GM12878 (cell line): ENCODE data around the gene HDAC7. TPM values are rescaled to one million over a fixed set of nuclear protein-coding genes. Genes with fewer than 3 reads are reported as not detected.

Experiments
- ATAC-seq: fragments of 200-7000 bp; cut with Tn5 transposase; 3 replicates; pipeline ENCODE4 v1.9.1; 2020; ENCODE audit warnings: mild to moderate bottlenecking, moderate library complexity
- BruUV-seq: library from RNA; stranded (reverse); fragments of 400-500 nt; replicated peaks from 2 replicates; lab custom pipeline; 2021; lab: Mats Ljungman, UMichigan
- CTCF ChIA-PET: fragments of 300-600 bp; sonication (Branson Sonifier 250); formaldehyde crosslinking; extraction: SDS; loops from one replicate; lab custom pipeline; 2021; ENCODE audit warnings: inconsistent platforms; lab: Yijun Ruan, JAX
- POLR2A ChIA-PET: fragments of 350-600 bp; formaldehyde crosslinking; extraction: SDS; loops from one replicate; lab custom pipeline; 2021; ENCODE audit warnings: inconsistent platforms; lab: Charles Lee
- RAD21 ChIA-PET: fragments of 300-600 bp; sonication (Branson Sonifier 250); formaldehyde crosslinking; loops from one replicate; lab custom pipeline; 2023; ENCODE audit warnings: antibody characterized with exemption; ENCODE audit not compliant: unreplicated experiment; lab: Charles Lee
- SMC1A ChIA-PET: fragments of 300-600 bp; sonication (Branson Sonifier 250); formaldehyde crosslinking; loops from one replicate; lab custom pipeline; 2023; ENCODE audit not compliant: unreplicated experiment, uncharacterized antibody; lab: Charles Lee
- DNase-seq: peaks from one replicate; pipeline ENCODE4 v3.0.0-alpha.2; 2011; ENCODE audit warnings: low read depth, low spot score
- FAIRE-seq: peaks from 3 replicates; lab custom pipeline; 2011; peaks lifted over from hg19 to GRCh38; lab: Jason Lieb, UNC
- H2AFZ ChIP-seq: 2 replicates; pipeline ENCODE4 v1.6.0; 2011; ENCODE audit warnings: low read depth, low read length, control low read depth; ENCODE audit not compliant: control insufficient read depth
- H3K27ac ChIP-seq: 2 replicates; pipeline ENCODE4 v1.5.1; 2011; ENCODE audit warnings: control low read depth; ENCODE audit not compliant: control insufficient read depth, insufficient read depth
- H3K27me3 ChIP-seq, 2 experiments: replicated peaks in 1 of 2; 2 replicates each; pipeline versions ENCODE4 v1.6.0 to v1.6.1; 2011; ENCODE audit warnings: low read length in 1 of 2; ENCODE audit not compliant: control insufficient read depth in 2 of 2, insufficient read depth in 2 of 2
- H3K36me3 ChIP-seq, 2 experiments: 2 replicates each; pipeline ENCODE4 v1.5.1; 2011; ENCODE audit warnings: low read length in 1 of 2; ENCODE audit not compliant: control insufficient read depth in 2 of 2, insufficient read depth in 2 of 2
- H3K4me1 ChIP-seq: 2 replicates; pipeline ENCODE4 v1.6.1; 2011; ENCODE audit warnings: mild to moderate bottlenecking, low read length, moderate library complexity, mixed read lengths; ENCODE audit not compliant: control insufficient read depth, insufficient read depth
- H3K4me2 ChIP-seq: 2 replicates; pipeline ENCODE4 v1.6.0; 2011; ENCODE audit warnings: control low read depth; ENCODE audit not compliant: control insufficient read depth, insufficient read depth
- H3K4me3 ChIP-seq: fragments of 200-600 bp; sonication (generic); 2 replicates; pipeline ENCODE4 v1.5.1; 2016
- H3K79me2 ChIP-seq: 2 replicates; pipeline ENCODE4 v1.6.0; 2011; ENCODE audit warnings: low read length; ENCODE audit not compliant: control insufficient read depth, insufficient read depth
- H3K9ac ChIP-seq: 2 replicates; pipeline ENCODE4 v1.8.0; 2011; ENCODE audit warnings: low read length, control low read depth, mixed read lengths; ENCODE audit not compliant: control insufficient read depth, insufficient read depth
- H3K9me3 ChIP-seq: replicated peaks from 3 replicates; pipeline ENCODE4 v1.5.1; 2011; ENCODE audit warnings: mild to moderate bottlenecking, low read length; ENCODE audit not compliant: control insufficient read depth, insufficient read depth
- H4K20me1 ChIP-seq: 2 replicates; pipeline ENCODE4 v1.6.0; 2011; ENCODE audit not compliant: control insufficient read depth, insufficient read depth
- BRCA1 ChIP-seq: IDR thresholded peaks from 2 replicates; pipeline ENCODE4 v1.6.1; 2011; ENCODE audit warnings: low read depth, low read length, improper control_type of control experiment
- CHD2 ChIP-seq: IDR thresholded peaks from 2 replicates; pipeline ENCODE4 v1.6.1; 2011; ENCODE audit warnings: low read depth, low read length, improper control_type of control experiment, borderline replicate concordance
- NFYA ChIP-seq: IDR thresholded peaks from 2 replicates; pipeline ENCODE4 v1.6.1; 2011; ENCODE audit warnings: low read depth, mild to moderate bottlenecking, low read length, improper control_type of control experiment, borderline replicate concordance
- NR2F1 ChIP-seq: fragments of 450-650 bp; conservative IDR thresholded peaks from 2 replicates; pipeline ENCODE4 v1.6.1; 2017; ENCODE audit warnings: mild to moderate bottlenecking
- POU2F2 ChIP-seq: IDR thresholded peaks from 3 replicates; pipeline ENCODE4 v1.6.1; 2011; ENCODE audit warnings: low read depth, mild to moderate bottlenecking, low read length, borderline replicate concordance
- RB1 ChIP-seq: fragments of 450-650 bp; formaldehyde crosslinking; IDR thresholded peaks from 2 replicates; pipeline ENCODE4 v1.6.1; 2017; ENCODE audit warnings: mild to moderate bottlenecking, borderline replicate concordance
- SREBF2 ChIP-seq: IDR thresholded peaks from 2 replicates; pipeline ENCODE4 v1.6.1; 2012; ENCODE audit warnings: mild to moderate bottlenecking, low read length
- ZBED1 ChIP-seq: IDR thresholded peaks from 2 replicates; pipeline ENCODE4 v1.6.1; 2016; ENCODE audit warnings: borderline replicate concordance
- ZBTB40 ChIP-seq: fragments of 450-650 bp; IDR thresholded peaks from 2 replicates; pipeline ENCODE4 v1.6.1; 2016; ENCODE audit warnings: mild to moderate bottlenecking, moderate library complexity, borderline replicate concordance
- WGBS: methylation state at CpG from one replicate; pipeline ENCODE4 v1.1.6; 2016; ENCODE audit warnings: low lambda C conversion rate; ENCODE audit not compliant: insufficient replicate concordance, insufficient coverage; ENCODE audit errors: missing lambda C conversion rate; 5-methylcytosine and 5-hydroxymethylcytosine counted together
- in situ Hi-C: fragments of 300-500 bp; cut with MboI; formaldehyde crosslinking; loops from 9 replicates; pipeline ENCODE4 v1.14.3; 2018; ENCODE audit warnings: mixed read lengths
- intact Hi-C: fragments of 100-400 bp; cut with micrococcal nuclease; formaldehyde crosslinking; loops from one replicate; pipeline ENCODE4 v1.14.2; 2022; ENCODE audit not compliant: unreplicated experiment
- polyA plus RNA-seq, 11 experiments: library from polyadenylated mRNA; depleted of rRNA in 4 of 11; unstranded in 6 of 11; stranded (reverse) in 5 of 11; fragments of >200 nt; fragmentation: Nextera tagmentation in 4 of 11; fragmentation: Illumina TruSeq in 1 of 11; extraction: Ambion mirVana in 4 of 11; extraction: Trizol in 1 of 11; gene quantifications; 1 replicate in 1 of 11; 2 replicates in 10 of 11; pipeline versions ENCODE4 v1.2.1 to v1.2.3, GENCODE V29; 2011 to 2016; ENCODE audit warnings: inconsistent platforms in 2 of 11, missing spikeins in 2 of 11, low read depth in 1 of 11
- total RNA-seq, 4 experiments: library from RNA; depleted of rRNA in 3 of 4; stranded (reverse); fragments of >200 nt in 3 of 4; fragmentation: Illumina TruSeq in 1 of 4; extraction: Trizol in 1 of 4; gene quantifications; 2 replicates each; pipeline versions ENCODE4 v1.2.1 to v1.2.3, GENCODE V29; 2013 to 2021

The HDAC7 gene
- total and polyA plus RNA-seq, 10 of the 15 experiments (the other 5 are each of a cell fraction or from before 2014, with no cell fraction given) = 0.47 to 18.3 (median 5.4) TPM

DNA sequence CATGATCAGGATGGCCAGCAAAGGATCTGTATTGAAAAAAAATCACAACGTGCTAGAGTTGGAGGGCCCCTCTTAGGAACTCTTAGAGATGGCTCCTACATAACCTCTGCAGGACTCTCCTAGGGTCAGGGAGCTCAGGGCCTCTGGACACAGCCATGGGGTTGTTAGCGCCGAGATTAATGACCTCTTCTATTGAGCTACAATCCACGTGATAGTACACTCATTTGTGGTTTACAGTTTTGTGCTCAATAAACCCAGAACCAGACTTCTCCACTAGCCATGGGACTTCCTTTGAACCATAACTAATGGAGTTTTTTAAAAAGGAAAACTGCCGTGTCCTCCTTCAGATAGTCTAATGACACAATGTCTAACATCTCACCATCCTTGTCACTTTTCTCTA, 29.6 kb upstream of the HDAC7 start:
- ChIA-PET SMC1A (no interaction called here), POLR2A (no interaction called here), RAD21 (interaction anchor here (1.0 to 1.4 kb wide), 2 partner anchors 11 to 114 kb away, joined by 4 to 5 read pairs; partner anchors contain the start of gene TMEM106C), CTCF (interaction anchor here (0.8 to 4.3 kb wide), 3 partner anchors 11 to 340 kb away, joined by 4 to 21 read pairs (median 4); no protein-coding TSS in a partner anchor)
- Histone ChIP-seq H3K36me3 (no peaks in the 10 kb centered on the region), H3K9me3 (no peaks in the 10 kb centered on the region), H4K20me1 (no peaks in the 10 kb centered on the region), H3K27me3 (no peaks in the 10 kb centered on the region), H3K27ac (no peak overlapping the region), H2AFZ (no peak overlapping the region), H3K79me2 (no peaks in the 10 kb centered on the region), H3K4me1 (no peaks in the 10 kb centered on the region), H3K4me3 (no peak overlapping the region), H3K9ac (no peak overlapping the region), H3K4me2 (no peak overlapping the region)
- no TSS peak for BruUV-seq
- no peak for ATAC-seq
- WGBS = 48% methylated on average over 5 of the region's 5 CpGs
- DNase-seq = no peak
- in situ Hi-C loops (no loop called here), intact Hi-C loops (no loop called here)
- FAIRE-seq = no peak
- no peak for TF ChIP-seq POU2F2
- TF ChIP-seq NR2F1 = no peak
- no peak for TF ChIP-seq SREBF2
- TF ChIP-seq CHD2 = no peak
- no peak for TF ChIP-seq ZBED1
- TF ChIP-seq NFYA = no peak
- no peak for TF ChIP-seq BRCA1
- no peak for TF ChIP-seq RB1
- TF ChIP-seq ZBTB40 = no peak
